HepG2 (cell line): ENCODE results near the gene DROSHA. TPM values are rescaled to one million over a fixed set of nuclear protein-coding genes. Genes with fewer than 3 reads are reported as not detected.

ENCODE experiments used
- ATAC-seq: fragments of 200-7000 bp; cut with Tn5 transposase; 3 replicates; pipeline ENCODE4 v1.9.1; 2020; ENCODE audit warnings: mild to moderate bottlenecking, moderate library complexity
- BruUV-seq: library from RNA; stranded (reverse); fragments of 400-500 nt; replicated peaks from 2 replicates; lab custom pipeline; 2021; lab: Mats Ljungman, UMichigan
- CTCF ChIA-PET: fragments of 300-600 bp; formaldehyde crosslinking; extraction: SDS; loops from one replicate; lab custom pipeline; 2021; ENCODE audit warnings: low total read pairs, inconsistent platforms, low intra/inter-chr PET ratio; lab: Yijun Ruan, JAX
- POLR2A ChIA-PET: fragments of 350-600 bp; sonication (Branson Sonifier 250); formaldehyde crosslinking; loops from one replicate; lab custom pipeline; 2020; ENCODE audit warnings: antibody characterized with exemption, inconsistent platforms; lab: Yijun Ruan, JAX
- DNase-seq: peaks from one replicate; pipeline ENCODE4 v3.0.0-alpha.2; 2015; ENCODE audit warnings: low spot score
- FAIRE-seq: peaks from 3 replicates; lab custom pipeline; 2011; peaks lifted over from hg19 to GRCh38; lab: Jason Lieb, UNC
- H2AFZ ChIP-seq: one replicate; pipeline ENCODE4 v1.6.1; 2011; ENCODE audit warnings: low read length, inconsistent platforms
- H3K27ac ChIP-seq: fragments of 300-600 bp; 3 replicates; pipeline ENCODE4 v1.8.0; 2011; ENCODE audit warnings: mixed run types, mild to moderate bottlenecking, mixed read lengths, low read length, inconsistent platforms; ENCODE audit not compliant: insufficient read depth; ENCODE audit errors: extremely low read length
- H3K27me3 ChIP-seq, 2 experiments: fragments of 200-600 bp in 1 of 2; 2 replicates in 1 of 2; 3 replicates in 1 of 2; pipeline versions ENCODE4 v1.6.0 to v1.8.0; 2011; ENCODE audit warnings: low read length in 2 of 2, mild to moderate bottlenecking in 2 of 2, moderate library complexity in 2 of 2, inconsistent platforms in 1 of 2; ENCODE audit not compliant: insufficient read depth in 2 of 2, control insufficient read depth in 1 of 2
- H3K36me3 ChIP-seq, 2 experiments: fragments of 200-600 bp in 1 of 2; replicated peaks in 1 of 2; 2 replicates in 1 of 2; 3 replicates in 1 of 2; pipeline versions ENCODE4 v1.5.1 to v1.8.0; 2011; ENCODE audit warnings: low read length in 2 of 2, inconsistent platforms in 1 of 2; ENCODE audit not compliant: insufficient read depth in 2 of 2, control insufficient read depth in 1 of 2
- H3K4me1 ChIP-seq: 2 replicates; pipeline ENCODE4 v1.5.1; 2012; ENCODE audit warnings: low read length, inconsistent platforms; ENCODE audit not compliant: insufficient read depth
- H3K4me2 ChIP-seq: 2 replicates; pipeline ENCODE4 v1.6.0; 2011; ENCODE audit warnings: low read depth, low read length, inconsistent platforms
- H3K4me3 ChIP-seq, 3 experiments: fragments of 200-600 bp in 1 of 3; sonication (generic), shearing (Covaris generic) in 1 of 3; replicated peaks in 1 of 3; 2 replicates each; pipeline ENCODE4 v1.5.1; 2011 to 2016; ENCODE audit warnings: low read length in 3 of 3, inconsistent platforms in 2 of 3, low read depth in 2 of 3, mild to moderate bottlenecking in 2 of 3, control low read depth in 1 of 3, mixed read lengths in 1 of 3; ENCODE audit not compliant: insufficient read depth in 1 of 3
- H3K79me2 ChIP-seq: one replicate; pipeline ENCODE4 v1.6.1; 2011; ENCODE audit warnings: low read length, inconsistent platforms; ENCODE audit not compliant: insufficient read depth
- H3K9ac ChIP-seq: 2 replicates; pipeline ENCODE4 v1.6.0; 2011; ENCODE audit warnings: mild to moderate bottlenecking, low read depth, low read length, inconsistent platforms; ENCODE audit not compliant: insufficient read depth
- H3K9me3 ChIP-seq: 2 replicates; pipeline ENCODE4 v1.5.1; 2012; ENCODE audit warnings: mild to moderate bottlenecking, low read length
- H4K20me1 ChIP-seq: 2 replicates; pipeline ENCODE4 v1.6.0; 2011; ENCODE audit warnings: inconsistent platforms, mild to moderate bottlenecking, low read length, moderate library complexity; ENCODE audit not compliant: insufficient read depth
- FLYWCH1 ChIP-seq: sonication (generic); formaldehyde crosslinking; IDR thresholded peaks from 2 replicates; pipeline ENCODE4 v1.8.1; 2023; ENCODE audit warnings: mild to moderate bottlenecking, missing genetic modification reagents
- NFE2 ChIP-seq: sonication (generic); formaldehyde crosslinking; IDR thresholded peaks from 2 replicates; pipeline ENCODE4 v1.4.0; 2020; ENCODE audit warnings: missing genetic modification reagents
- SOX13 ChIP-seq, 3 experiments: fragments of 450-650 bp in 1 of 3; sonication (generic) in 1 of 3; formaldehyde crosslinking in 1 of 3; IDR thresholded peaks in 2 of 3; conservative IDR thresholded peaks in 1 of 3; 2 replicates each; pipeline versions ENCODE4 v1.5.0 to v1.6.1; 2016 to 2020; ENCODE audit warnings: antibody characterized with exemption in 1 of 3, mild to moderate bottlenecking in 1 of 3, missing compliant biosample characterization in 1 of 3, missing genetic modification reagents in 1 of 3, moderate library complexity in 1 of 3
- ZKSCAN1 ChIP-seq: fragments of 150-350 bp; IDR thresholded peaks from 2 replicates; pipeline ENCODE4 v1.6.1; 2014; ENCODE audit warnings: low read length
- ZNF24 ChIP-seq: fragments of 450-650 bp; IDR thresholded peaks from 2 replicates; pipeline ENCODE4 v1.6.1; 2017; ENCODE audit warnings: antibody characterized with exemption, mild to moderate bottlenecking
- ZNF337 ChIP-seq: sonication (generic); formaldehyde crosslinking; IDR thresholded peaks from 2 replicates; pipeline ENCODE4 v1.5.1; 2020; ENCODE audit warnings: missing genetic modification reagents, low read depth, mild to moderate bottlenecking, borderline replicate concordance
- ZNF354B ChIP-seq: sonication (generic); formaldehyde crosslinking; IDR thresholded peaks from 2 replicates; pipeline ENCODE4 v1.8.0; 2022; ENCODE audit warnings: mild to moderate bottlenecking, missing genetic modification reagents
- ZSCAN9 ChIP-seq: IDR thresholded peaks from 2 replicates; pipeline ENCODE4 v1.6.1; 2016; ENCODE audit warnings: borderline replicate concordance
- WGBS: methylation state at CpG from one replicate; pipeline ENCODE4 v1.1.6; 2017; ENCODE audit warnings: low lambda C conversion rate; 5-methylcytosine and 5-hydroxymethylcytosine counted together
- in situ Hi-C: cut with HindIII; loops from 2 replicates; pipeline ENCODE4 v1.10.0; 2017; ENCODE audit warnings: low pct_unique_long_range_greater_than_20kb; ENCODE audit not compliant: extremely low pct_ligation_motif_present
- intact Hi-C: fragments of 100-400 bp; cut with micrococcal nuclease; formaldehyde crosslinking; loops from one replicate; pipeline ENCODE4 v1.10.0; 2022; ENCODE audit not compliant: unreplicated experiment
- polyA plus RNA-seq, 8 experiments: library from polyadenylated mRNA; depleted of rRNA in 3 of 8; stranded (reverse) in 7 of 8; unstranded in 1 of 8; fragments of >200 nt; fragmentation: Illumina TruSeq in 4 of 8; extraction: Trizol in 4 of 8; gene quantifications; 2 replicates each; pipeline versions ENCODE4 v1.2.1 to v1.2.3, GENCODE V29; 2011 to 2016; ENCODE audit warnings: low read depth in 4 of 8, missing spikeins in 1 of 8, mixed read lengths in 1 of 8; ENCODE audit not compliant: insufficient read depth in 1 of 8
- total RNA-seq, 5 experiments: library from RNA; depleted of rRNA; stranded (reverse); fragments of >200 nt; fragmentation: Illumina TruSeq; extraction: Trizol; gene quantifications; 2 replicates each; pipeline ENCODE4 v1.2.3, GENCODE V29; 2016; ENCODE audit warnings: low read depth in 1 of 5
- TF ChIP-seq, protein P1 (sequence below): sonication (generic); formaldehyde crosslinking; IDR thresholded peaks from 2 replicates; pipeline ENCODE4 v1.4.0; 2020; ENCODE audit warnings: missing genetic modification reagents, mild to moderate bottlenecking, borderline replicate concordance

DROSHA gene
- total and polyA plus RNA-seq, 2 of the 13 experiments (the other 11 are each of a cell fraction or from before 2014, with no cell fraction given), result 22.3 to 29.4 TPM

DNA sequence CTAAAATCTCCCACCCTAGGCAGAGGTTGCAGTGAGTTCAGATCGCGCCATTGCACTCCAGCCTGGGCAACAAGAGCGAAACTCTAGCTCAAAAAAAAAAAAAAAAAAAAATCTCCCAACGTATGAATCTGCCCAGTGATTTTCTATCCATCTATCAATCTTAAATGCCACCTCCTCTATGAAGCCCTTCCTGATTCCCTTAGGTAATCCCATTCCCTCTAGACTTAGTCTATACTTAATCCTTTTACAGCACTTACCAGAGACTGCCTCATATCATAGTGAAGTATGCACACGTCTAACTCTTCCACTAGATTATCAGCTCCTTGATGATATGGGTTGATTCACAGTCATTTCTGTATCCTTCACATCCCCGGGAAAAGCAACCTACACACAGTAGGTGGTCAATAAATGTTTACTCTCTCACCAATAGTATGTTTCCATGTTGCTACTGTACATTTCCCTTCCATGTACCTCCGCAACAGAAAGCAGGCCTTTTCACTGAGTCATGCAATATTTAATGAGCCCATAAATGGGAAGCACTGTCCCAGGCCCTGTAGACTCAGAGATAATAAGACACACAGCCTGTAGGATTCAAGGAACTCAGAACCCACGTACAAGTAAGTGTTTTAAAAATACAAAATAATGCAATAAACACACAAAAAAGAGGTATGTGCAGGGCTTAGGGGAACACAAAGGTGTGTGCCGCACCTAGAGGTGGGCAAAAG, 1.2 kb downstream of the DROSHA start:
- Histone ChIP-seq H3K27me3 (no peaks in the 10 kb centered on the region; a peak in 1 of 5 replicates), H3K27ac (peak overlapping the region; percentile 85), H3K36me3 (peaks cover 11 to 33% of the 10 kb centered on the region in 2 experiments), H3K4me1 (peaks cover 36% of the 10 kb centered on the region), H3K9me3 (no peaks in the 10 kb centered on the region)
- intact Hi-C loops (no loop called here), in situ Hi-C loops (no loop called here)
- DNase-seq (peak; percentile 4), FAIRE-seq (no peak)
- CTCF ChIA-PET, result no interaction called here
- 58% methylated on average over 9 of the region's 9 CpGs for WGBS
- no peak for TF ChIP-seq FLYWCH1 (CRISPR knock-in tag)
- 0 out of 2 replicates have a peak, but pooled peaks have one; percentile 32 for TF ChIP-seq ZNF354B
- TF ChIP-seq ZKSCAN1, result 0 out of 2 replicates have a peak, but pooled peaks have one; percentile 52
- TF ChIP-seq, all 625 proteins: peak for 2
- POLR2A ChIA-PET, result no interaction called here
- Histone ChIP-seq H3K79me2 (peaks cover 25% of the 10 kb centered on the region), H2AFZ (no peak overlapping the region), H3K4me2 (peak overlapping the region; percentile 80), H3K9ac (peak overlapping the region; percentile 90), H3K4me3 (peak overlapping the region; percentile 63 to 82 (median 81)), H4K20me1 (no peaks in the 10 kb centered on the region)
- no TSS peak for BruUV-seq
- no peak for ATAC-seq

DNA sequence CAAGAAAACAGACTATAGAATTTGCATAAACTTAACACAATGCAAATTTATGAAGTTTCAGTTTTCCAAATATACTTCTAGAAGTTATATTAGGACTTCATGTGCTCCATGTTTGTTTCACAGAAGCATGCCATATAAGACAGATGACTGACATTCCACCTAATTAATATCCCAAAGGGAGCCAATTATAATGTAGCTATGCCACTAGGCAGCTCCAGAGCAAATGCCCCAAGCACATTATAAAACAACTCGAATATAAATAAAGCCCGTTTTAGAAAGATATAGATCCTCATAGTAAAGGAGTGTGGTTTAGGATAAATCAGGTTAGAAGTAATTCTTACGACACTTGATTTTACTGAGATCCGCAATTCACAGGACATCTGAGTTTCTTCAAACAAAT, 8.9 kb downstream of the DROSHA start:
- 99% methylated on average over 4 of the region's 4 CpGs for WGBS
- ChIA-PET CTCF (no interaction called here), POLR2A (interaction anchor here (1.2 kb wide), 1 partner anchor 9 kb away, joined by 3 read pairs; the partner anchor contains the start of genes C5orf22 and DROSHA)
- in situ Hi-C loops, result no loop called here
- Histone ChIP-seq H3K36me3 (peaks cover 11 to 46% of the 10 kb centered on the region in 2 experiments), H3K27me3 (no peaks in the 10 kb centered on the region), H3K4me3 (no peak overlapping the region), H3K4me2 (no peak overlapping the region), H4K20me1 (no peaks in the 10 kb centered on the region), H3K9ac (no peak overlapping the region), H3K4me1 (no peaks in the 10 kb centered on the region), H3K79me2 (peaks cover 9% of the 10 kb centered on the region), H2AFZ (no peak overlapping the region), H3K27ac (no peak overlapping the region), H3K9me3 (no peaks in the 10 kb centered on the region)
- ATAC-seq, result no peak
- intact Hi-C loops, result no loop called here
- no peak for FAIRE-seq
- DNase-seq, result no peak
- BruUV-seq, result no TSS peak
- TF ChIP-seq FLYWCH1 (CRISPR knock-in tag), result no peak
- no peak for TF ChIP-seq ZNF337
- no peak for TF ChIP-seq NFE2 (CRISPR knock-in tag)
- TF ChIP-seq SOX13 (IDR thresholded peaks at IDR 0.05), result no peak
- TF ChIP-seq SOX13 (CRISPR knock-in tag; conservative IDR thresholded peaks at IDR 0.05 in 1 of 2, IDR thresholded peaks at IDR 0.05 in 1 of 2), result no peak
- no peak for TF ChIP-seq ZSCAN9
- no peak for TF ChIP-seq ZNF24
- TF ChIP-seq, protein P1, sequence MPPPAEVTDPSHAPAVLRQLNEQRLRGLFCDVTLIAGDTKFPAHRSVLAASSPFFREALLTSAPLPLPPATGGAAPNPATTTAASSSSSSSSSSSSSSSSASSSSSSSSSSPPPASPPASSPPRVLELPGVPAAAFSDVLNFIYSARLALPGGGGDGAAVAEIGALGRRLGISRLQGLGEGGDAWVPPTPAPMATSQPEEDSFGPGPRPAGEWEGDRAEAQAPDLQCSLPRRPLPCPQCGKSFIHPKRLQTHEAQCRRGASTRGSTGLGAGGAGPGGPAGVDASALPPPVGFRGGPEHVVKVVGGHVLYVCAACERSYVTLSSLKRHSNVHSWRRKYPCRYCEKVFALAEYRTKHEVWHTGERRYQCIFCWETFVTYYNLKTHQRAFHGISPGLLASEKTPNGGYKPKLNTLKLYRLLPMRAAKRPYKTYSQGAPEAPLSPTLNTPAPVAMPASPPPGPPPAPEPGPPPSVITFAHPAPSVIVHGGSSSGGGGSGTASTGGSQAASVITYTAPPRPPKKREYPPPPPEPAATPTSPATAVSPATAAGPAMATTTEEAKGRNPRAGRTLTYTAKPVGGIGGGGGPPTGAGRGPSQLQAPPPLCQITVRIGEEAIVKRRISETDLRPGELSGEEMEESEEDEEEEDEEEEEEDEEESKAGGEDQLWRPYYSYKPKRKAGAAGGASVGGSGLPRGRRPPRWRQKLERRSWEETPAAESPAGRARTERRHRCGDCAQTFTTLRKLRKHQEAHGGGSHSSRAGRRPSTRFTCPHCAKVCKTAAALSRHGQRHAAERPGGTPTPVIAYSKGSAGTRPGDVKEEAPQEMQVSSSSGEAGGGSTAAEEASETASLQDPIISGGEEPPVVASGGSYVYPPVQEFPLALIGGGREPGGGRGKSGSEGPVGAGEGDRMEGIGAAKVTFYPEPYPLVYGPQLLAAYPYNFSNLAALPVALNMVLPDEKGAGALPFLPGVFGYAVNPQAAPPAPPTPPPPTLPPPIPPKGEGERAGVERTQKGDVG (CRISPR knock-in tag), result no peak
